ENCODE data around the gene OCA2.
"Not testable (repeated sequence)": the region's sequence is repeated elsewhere in the genome, so short reads cannot be mapped to it uniquely, and the experiment has no call there.

OCA2 gene

DNA sequence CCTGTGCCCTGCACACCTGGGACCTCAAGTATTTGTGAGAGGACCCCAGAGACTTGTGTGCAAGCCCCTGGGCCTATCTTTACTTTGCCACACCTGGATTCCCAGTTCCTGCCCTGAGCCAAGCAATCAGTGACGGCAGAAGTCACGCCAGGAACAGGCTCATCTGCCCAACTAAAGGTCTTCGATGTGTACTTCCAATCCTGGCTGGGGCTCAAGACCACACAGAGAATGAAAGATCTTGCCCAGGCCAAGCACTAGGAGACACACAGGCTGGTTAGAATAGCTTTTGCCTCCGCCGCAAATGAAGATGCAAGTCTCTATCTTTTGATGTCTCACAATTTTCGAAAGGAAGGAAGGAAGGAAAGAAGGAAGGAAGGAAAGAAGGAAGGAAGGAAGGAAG lies 228.8 kb downstream of the OCA2 start:
- DNase-seq (ENCODE audit: low spot score), result no peak

DNA sequence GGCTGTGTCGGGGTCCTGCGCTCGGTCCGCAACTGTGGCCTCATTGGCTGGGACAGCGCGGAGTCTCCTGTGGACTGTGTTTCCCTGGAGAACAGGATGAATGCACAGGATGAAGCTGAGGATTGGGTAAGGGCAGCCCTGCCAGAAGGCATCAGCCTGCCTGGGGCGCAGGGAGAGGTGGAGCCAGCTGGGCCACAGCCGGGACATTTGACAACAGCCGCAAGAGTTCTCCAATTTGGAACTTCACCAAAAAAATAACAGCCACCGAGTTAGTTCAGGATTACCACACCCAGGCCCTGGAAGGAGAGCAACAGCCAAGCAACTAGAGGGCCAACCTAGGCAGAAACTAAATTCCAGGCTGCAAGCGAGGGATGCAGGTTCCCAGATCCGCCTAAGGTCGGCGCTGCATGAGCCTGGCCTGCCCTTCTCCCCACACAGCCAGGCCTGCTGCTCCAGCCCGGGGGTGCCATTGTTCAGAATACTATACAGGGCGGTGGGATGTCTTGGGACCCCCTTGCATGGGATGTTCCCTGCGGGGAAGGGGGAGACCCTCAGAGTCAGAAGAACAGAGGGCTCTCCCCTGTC lies 229.3 kb downstream of the OCA2 start:
- DNase-seq (ENCODE audit: low spot score), result no peak

DNA sequence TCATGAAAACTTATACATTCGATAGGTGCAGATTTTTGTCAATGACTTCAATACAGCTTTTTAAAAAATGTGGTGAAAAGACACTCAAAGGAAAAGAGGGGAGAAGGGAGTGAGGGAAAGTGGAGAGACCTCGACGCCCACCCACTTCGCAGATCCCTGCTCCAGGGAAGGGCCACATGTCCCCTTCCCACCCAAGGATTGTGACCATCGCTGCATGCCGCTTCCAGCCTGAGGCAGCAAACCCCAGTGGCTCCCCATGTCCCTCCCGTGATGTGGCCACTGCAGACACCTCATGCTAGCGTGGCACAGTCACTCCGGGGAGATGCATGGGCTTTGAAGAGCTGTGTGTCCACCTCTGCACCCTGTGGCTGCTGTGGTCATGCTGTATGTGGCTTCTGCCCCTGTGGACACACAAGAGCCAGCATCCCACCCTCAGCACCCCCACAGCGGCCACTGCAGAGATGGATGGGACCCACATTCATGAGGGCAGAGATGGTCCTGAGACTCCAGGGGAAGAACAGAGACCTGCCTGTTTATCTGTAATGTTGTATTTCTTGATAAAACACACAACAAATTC lies 230.2 kb downstream of the OCA2 start:
- DNase-seq (ENCODE audit: low spot score), result no peak

DNA sequence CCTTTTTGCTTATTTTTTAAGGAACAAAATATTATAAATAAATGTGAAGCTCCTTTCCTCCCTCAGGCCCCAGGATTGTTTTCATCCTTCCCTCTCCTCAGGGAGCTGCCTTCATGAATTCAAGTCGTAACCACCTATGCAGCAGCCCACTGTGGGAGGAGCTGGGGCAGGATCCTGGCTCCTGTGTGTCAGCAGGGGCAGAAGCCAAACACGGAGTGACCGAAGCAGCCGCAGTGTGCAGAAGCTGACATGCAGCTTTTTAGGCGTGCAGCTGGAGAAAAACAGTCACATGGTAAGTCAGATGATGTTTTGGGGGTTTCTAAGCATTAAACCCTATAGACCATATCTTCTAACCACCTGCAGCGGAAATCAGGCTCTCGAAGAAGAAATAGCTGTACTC lies 231.3 kb downstream of the OCA2 start:
- DNase-seq (ENCODE audit: low spot score), result no peak

DNA sequence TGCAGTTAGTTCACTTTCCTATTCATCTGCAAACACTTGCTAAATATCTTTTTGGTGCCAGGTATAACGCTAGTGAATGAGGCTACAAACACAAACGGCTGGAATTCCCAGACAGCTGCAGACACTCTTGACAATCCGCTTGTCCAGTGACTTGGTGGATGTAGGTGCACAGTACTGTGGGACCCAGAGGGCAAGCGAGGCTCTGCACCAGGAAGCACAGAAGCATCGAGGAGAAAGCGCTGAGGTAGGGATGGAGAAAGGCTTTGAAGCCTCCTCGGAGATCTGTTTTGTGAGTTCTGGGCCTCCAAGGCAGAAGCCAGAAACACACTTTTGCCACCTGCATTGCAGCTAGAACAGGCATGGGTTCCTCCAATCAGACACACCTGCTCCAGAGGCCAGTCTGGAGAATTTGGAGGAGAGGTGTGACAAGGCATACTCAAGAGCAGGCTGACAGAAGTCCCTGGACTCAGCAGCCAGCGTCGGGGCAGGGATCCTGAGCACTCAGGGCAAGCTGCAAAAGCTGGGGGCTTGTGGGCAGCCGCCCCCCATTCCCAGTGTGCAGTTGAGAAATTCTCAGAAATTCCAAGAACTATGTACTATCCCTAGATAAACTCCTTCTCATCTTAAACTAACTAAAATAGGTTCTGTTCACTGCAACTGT lies 232.5 kb downstream of the OCA2 start:
- DNase-seq (ENCODE audit: low spot score), result no peak

DNA sequence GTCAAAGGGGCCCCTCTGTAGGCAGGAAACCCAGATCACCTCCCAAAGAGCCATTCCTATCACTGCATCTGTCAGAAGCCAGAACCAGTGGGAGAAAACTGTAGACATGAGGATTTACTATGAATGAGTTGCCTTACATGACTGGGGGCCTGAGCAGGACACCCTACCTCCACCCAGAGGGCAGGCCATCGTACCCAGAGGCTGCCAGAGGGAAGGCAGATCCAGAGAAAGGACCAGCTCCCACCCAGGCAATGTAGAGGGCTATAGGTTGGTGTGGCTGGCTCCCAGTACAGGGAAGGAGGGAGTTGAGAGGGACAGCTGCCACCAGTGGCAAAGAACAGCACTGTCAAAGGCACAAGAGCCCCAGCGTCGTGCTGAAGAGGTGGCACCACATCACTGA lies 233.2 kb downstream of the OCA2 start:
- no peak for DNase-seq (ENCODE audit: low spot score)

DNA sequence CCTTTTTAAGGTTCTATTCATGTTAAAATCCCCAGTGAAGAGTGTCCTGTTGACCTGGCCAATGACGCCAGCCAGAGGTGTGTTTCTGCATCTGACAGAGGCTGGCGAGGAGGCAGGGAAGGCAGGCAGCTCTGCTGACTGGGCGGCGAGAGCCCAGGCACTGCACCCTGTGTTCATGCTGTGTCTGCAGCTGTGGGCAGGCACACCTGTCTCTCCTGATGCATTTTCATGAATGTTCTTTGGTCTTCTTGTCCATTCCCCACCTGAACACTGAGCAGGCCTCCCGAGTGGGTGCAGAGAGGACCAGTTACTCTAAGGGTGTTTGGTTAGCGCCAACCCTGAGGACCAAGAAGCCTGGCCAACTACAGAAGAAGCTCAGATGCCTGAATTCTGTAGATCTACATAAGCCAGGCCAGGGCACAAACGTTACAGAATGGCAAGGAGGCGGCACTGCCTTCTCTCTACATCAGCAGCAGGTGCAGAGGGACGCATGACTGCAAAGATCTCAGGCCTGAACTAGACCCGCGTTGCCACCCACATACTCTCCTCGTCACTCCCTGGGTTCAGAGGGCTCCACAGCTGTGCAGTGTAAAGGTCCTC lies 233.7 kb downstream of the OCA2 start:
- no peak for DNase-seq (ENCODE audit: low spot score)

DNA sequence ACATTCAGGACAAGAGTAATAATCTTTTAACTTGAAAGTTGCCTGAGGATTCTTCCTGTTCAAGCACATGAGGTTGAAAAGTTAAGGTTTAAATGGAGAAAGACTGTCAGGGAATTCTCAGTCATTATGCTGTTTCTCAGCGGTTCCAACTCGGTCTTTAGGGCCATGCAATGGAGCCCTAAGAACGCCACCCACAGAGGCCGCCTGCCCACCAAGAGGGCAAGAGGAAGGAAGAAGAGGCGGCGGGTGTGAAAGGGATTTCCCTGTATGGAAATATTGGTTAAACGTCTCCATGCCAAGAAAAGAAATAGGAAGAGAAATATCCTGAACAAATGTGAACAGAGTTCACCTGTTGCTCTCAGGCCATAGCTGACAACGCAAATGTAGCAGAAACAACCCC lies 234.4 kb downstream of the OCA2 start:
- no peak for DNase-seq (ENCODE audit: low spot score)

DNA sequence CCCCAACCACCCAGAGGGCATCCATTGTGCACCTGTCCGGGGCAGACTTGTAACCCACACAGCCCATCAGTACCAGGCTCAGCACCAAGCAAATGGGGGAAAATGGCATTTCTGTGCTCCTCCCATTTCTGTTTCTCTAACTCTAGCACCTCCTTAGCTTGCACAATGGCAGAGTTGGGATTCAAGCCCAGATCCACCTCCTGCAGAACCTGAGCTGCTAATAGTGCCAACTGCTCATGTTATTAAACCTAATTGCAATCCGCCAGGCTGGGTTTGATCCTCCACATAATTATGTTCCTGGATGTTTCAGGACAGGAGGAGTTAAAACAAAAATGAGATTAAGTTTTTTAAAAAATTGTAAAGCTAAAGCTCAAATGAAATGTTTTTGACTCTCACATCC lies 235.0 kb downstream of the OCA2 start:
- DNase-seq (ENCODE audit: low spot score), result no peak

DNA sequence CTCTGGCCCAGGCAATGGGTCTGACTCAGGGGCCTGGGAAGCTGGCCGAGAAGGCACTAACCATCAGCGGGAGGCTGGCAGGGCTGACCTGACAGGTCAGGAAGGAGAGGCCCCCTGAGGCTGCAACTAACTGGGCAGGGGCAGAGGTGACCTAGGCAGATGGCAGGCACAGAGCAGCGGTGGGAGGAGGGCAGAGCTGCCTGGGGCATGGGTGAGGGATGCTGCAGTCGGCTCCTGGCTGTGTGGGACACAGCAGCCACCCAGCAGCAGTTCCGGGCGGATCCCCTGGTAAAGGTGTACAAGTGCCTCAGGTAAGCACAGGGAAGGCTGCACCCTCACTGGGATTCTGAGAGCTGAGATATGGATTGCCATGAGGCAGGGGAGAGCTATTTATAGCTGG lies 236.1 kb downstream of the OCA2 start:
- DNase-seq (ENCODE audit: low spot score), result no peak

DNA sequence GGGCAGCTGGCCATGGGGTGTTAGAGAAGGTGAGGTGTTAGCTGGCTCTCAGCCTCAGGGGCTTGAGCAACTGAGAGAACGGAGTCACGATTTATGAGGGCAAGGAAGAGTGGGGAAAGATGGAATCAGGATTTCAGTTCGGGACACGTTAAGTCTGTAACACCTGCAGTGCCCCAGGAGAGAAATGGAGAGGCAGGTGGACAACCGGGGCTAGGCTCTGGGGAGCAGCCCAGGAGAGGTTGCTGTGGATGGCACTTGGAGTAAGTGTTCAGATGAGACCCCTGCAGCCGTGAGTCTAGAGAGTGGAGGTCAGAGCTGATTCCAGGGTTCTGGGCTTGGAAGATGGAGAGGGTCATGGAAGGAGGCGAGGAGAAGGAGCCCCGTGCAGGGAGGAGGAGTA lies 237.9 kb downstream of the OCA2 start:
- no peak for DNase-seq (ENCODE audit: low spot score)

DNA sequence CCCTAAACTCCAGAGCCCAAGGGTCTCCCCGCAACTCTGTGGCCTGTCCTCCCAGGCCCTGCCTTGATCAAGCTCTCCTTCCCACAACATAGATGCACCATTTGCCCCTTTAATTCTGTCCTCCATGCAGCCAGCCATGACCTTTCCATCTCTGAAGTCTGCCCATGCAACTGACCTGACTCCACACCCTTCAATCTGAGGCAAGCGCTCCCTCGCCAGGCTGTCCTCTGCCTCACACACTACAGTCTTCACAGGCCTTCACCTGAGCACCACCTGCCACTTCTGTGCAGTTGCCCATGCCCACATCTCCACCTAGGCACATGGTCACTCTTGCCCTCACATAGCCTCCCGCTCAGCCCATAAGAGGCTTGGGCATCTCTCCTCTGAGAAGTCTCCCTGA lies 244.0 kb downstream of the OCA2 start:
- DNase-seq (ENCODE audit: low spot score), result no peak

DNA sequence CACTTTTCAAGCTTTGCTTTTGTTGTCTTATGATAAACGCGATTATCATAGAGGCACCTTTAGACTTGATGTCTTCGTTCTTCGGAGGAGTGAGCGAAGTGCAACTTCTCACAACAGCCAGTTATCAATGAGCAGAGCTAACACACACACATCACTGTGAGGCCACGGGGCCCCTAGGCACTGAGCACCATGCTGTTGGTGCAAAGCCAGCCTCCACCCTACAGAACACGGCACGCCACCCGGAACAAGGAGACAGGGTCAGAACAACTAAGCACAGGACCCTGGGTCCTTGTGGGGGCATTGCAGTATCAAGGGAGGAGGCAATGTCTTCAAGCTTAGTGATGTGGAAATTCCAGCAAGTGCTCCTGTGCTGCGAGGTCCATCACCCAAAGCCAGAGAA lies 244.5 kb downstream of the OCA2 start:
- DNase-seq (ENCODE audit: low spot score), result no peak

DNA sequence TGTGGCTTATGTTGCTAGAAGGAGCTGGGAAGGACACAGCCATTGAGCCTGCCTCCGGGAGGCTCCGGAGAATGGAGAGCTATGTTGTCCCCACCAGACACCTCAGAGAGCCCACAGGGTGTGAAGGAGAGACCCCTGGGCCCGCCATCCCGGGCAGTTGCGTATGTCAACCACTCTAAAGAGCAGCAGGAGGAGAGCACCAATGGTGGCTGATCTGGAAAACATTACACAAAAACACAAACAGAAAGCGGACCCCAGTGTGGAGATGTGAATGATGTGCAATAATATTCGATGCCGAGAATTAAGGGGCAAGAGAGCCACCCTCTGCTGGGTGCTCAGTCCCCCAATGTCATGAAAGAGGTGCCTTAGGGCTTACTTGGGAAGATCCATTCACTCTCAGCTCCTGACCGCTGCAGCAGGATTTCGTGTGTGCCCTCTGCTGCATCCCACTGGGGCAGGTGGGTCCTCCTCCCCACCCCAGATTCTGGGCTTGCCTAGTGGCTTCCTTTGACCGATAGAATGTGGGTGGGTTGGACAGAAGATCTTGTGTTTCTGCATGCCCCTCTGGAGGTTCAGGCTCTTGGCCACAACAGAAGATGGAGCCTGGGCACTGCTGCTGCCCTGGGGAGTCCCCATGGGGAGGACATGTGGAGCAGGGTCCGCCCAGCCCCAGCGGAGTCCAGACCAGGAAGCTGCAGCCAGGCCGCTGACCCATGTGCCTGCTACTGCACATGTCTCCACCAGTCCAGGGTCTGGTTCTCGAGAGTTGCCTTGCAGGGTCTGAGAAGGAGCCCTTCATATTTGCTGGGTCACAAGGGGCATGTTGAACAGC lies 245.3 kb downstream of the OCA2 start:
- no peak for DNase-seq (ENCODE audit: low spot score)

DNA sequence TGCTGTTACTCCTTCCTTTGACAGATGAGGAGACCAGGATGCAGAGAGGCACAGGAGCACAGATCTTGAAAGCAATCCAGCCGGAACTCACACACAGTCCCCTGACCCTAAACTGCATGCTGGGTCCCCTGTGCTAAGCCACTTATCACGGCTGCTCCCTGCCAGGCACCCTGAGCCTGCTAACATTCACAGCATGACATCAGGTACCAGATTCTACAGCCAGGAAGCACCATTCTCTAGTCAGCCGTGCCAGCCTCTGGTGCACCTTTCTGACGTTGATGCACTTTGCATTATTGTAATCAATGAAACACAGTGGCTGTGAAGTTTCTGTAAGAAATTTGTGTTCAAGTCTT lies 247.3 kb downstream of the OCA2 start:
- no peak for DNase-seq (ENCODE audit: low spot score)

DNA sequence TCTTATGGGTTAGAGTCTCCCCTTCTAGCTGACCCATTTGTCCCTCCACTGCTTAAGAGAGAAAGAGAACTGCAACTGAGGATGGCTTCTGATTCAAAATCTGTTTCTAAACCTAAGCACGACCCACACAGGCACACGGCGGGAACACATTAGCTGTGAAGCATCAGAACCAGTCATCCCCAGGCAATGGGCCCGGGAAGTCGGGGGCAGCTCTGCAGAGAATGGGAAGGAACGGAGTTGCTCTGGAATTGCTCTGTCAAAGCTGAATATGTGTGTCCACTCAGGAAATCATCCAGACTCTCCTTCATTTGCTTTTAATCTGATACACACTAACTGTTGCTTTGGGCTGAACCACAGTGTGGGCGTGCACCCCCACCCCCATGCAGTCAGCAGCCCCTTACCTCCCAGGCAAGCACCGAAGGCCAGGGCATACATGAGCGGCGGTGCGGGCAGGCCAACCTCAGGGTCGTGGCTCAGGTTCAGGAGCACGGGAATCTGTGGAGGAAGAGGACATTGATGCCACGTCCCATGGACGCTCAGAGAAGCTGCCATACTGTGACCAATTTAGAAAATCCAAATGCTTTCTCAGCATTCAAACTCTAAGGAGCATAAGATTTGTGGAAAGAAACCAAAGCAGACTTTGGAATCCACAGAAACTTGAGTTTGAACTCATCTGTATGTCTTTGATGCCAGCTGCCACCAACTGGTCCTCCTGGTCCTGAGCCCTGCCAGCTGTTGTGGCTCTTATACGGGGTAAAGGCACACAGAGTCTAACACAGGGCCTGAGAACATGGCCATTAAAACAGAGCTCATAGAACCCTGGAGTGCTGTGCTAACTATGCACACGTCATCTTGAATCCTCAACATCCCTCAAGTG lies 247.9 kb downstream of the OCA2 start:
- no peak for DNase-seq (ENCODE audit: low spot score)

DNA sequence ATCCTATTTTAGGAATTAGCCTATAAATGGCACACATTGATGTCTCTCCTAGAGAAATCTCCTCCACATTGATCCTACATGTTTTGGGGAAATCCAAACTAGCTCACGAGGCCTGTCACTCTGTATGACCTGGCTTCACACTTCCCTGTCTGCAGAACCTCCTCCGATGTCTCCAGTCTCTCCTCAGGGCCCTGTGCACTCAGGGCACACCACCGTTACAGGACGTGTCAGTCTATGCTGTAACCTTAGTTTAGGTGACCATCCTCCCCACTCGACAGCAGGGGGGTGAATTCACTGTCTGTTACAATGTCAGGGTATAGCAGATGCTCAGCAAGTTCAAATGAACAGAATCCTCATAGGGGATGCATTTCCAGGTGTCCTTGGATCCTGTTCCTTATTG lies 249.1 kb downstream of the OCA2 start:
- no peak for DNase-seq (ENCODE audit: low spot score)

DNA sequence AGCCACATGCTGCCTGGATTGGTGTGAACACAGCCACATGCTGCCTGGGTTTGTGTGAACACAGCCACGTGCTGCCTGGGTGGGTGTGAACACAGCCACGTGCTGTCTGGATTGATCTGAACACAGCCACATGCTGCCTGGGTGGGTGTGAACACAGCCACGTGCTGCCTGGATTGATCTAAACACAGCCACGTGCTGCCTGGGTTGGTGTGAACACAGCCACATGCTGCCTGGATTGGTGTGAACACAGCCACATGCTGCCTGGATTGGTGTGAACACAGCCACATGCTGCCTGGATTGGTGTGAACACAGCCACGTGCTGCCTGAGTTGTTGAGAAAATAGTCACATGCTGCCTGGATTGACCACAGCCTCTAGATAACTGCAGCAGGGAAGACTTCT lies 250.2 kb downstream of the OCA2 start:
- not testable (repeated sequence) for DNase-seq (ENCODE audit: low spot score)

DNA sequence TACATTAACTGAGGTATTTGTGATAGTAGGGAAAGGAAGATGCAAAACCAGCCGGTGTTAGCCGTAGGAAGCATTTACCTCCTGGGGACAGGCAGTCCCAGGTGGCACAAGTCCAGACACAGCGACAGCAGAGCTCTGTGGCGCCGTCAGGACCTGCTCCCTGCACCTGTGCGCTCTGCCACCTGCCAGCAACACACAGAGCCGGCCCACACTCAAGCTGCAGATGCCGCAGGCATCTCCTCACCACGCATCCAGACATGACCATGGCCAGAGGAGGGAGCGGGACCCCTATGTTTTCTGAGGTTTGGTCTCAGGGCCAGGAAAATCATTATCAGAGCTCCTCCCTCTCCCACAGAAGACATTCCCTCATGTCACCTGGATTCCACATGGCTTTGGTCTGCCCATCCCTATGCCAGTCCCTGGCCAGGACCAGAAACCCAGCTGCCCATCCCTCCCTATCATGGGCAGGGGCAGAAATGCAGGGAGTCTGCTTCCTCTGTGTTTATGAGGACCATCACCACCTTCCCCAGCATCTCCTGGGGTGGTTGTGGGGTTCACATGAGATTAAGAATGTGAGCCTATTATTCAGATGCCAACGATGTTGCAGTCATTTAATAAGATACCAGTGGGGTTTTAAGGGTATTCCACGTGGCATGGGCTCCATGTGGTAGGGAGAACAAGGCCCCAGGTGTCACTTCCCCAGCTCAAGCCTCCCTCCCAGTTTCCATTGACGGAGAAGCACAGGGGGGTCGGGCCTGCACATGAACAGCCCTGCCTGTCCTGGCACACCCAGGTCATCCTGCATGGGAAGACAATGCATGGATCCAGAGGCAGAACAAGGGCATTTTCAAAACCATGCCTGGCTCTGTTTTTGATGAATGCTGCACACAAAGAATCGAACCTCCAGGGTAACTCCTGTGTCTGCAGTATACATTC lies 251.1 kb downstream of the OCA2 start:
- DNase-seq (ENCODE audit: low spot score), result no peak

DNA sequence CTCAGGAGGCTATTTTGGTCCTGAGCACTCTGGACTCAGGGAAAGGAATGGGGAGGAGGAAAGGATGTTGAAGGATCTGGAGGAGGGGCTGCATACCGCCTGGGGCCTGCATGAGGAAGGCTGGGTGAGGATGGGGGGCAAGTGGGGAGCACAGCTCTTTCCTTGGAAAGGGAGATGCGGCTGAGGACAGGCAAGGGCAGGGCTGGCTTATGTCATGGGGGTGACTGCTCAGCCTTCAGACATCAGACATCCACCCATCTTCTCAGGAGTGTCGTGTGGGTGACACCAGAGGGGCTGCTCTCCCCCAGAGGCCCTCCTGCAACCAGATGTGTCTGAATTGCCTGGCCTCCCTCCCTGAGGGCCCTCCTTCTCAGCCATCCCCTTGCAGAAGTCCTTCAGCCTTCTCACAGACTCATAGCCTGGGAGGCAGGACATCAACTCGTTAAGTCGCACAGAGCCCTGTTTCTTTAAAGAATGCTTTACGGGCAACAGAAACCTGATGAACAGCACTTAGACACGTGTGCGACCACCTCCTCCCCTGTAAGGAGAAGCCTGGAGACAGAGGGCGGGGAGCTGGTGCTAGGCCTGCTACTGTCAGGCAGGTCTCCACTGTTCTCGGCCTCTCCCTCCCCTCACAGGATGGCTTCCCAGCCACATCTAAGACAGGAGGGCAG lies 252.3 kb downstream of the OCA2 start:
- no peak for DNase-seq (ENCODE audit: low spot score)

Data from hematopoietic multipotent progenitor cell treated with erythropoietin and hydrocortisone succinate and interleukin-3 and kit ligand, for 17 days (in vitro differentiated cells).